PC-9 (cell line): Measurements from ENCODE around the gene SH3PXD2B. TPM values are rescaled to one million over a fixed set of nuclear protein-coding genes. Genes with fewer than 3 reads are reported as not detected.

ENCODE experiments used
- BruUV-seq: library from RNA; stranded (reverse); fragments of 400-500 nt; replicated peaks from 2 replicates; lab custom pipeline; 2021; lab: Mats Ljungman, UMichigan
- CTCF ChIA-PET: fragments of 300-600 bp; sonication (Branson Sonifier 250); formaldehyde crosslinking; loops from one replicate; lab custom pipeline; 2022; ENCODE audit warnings: antibody characterized with exemption; lab: Charles Lee
- POLR2A ChIA-PET: fragments of 300-600 bp; sonication (Branson Sonifier 250); formaldehyde crosslinking; loops from one replicate; lab custom pipeline; 2022; ENCODE audit warnings: antibody characterized with exemption; ENCODE audit not compliant: unreplicated experiment; lab: Charles Lee
- DNase-seq, 2 experiments: peaks; one replicate each; pipeline versions ENCODE4 v3.0.0 to v3.0.0-alpha.2; 2015 to 2022; ENCODE audit warnings: mixed read lengths in 1 of 2
- H2AFZ ChIP-seq: fragments of 200-600 bp; sonication (generic); 2 replicates; pipeline ENCODE4 v1.8.1; 2017; ENCODE audit warnings: antibody characterized with exemption
- H3F3A ChIP-seq: fragments of 200-600 bp; sonication (generic); 2 replicates; pipeline ENCODE4 v1.8.1; 2017; ENCODE audit warnings: antibody characterized with exemption, mild to moderate bottlenecking, low read depth; ENCODE audit not compliant: insufficient read depth
- H3K27ac ChIP-seq: fragments of 200-600 bp; sonication (generic); 2 replicates; pipeline ENCODE4 v1.6.1; 2016; ENCODE audit warnings: mixed run types
- H3K27me3 ChIP-seq: fragments of 200-600 bp; sonication (generic); 2 replicates; pipeline ENCODE4 v1.6.1; 2016; ENCODE audit warnings: low read depth, mixed run types; ENCODE audit not compliant: insufficient read depth
- H3K36me3 ChIP-seq: fragments of 200-600 bp; sonication (generic); 2 replicates; pipeline ENCODE4 v1.6.1; 2016; ENCODE audit warnings: low read depth, mixed run types
- H3K4me1 ChIP-seq: fragments of 200-600 bp; sonication (generic); replicated peaks from 2 replicates; pipeline ENCODE4 v1.6.1; 2016; ENCODE audit warnings: mixed run types; ENCODE audit not compliant: insufficient read depth
- H3K4me2 ChIP-seq: fragments of 200-600 bp; sonication (generic); 2 replicates; pipeline ENCODE4 v1.6.1; 2017; ENCODE audit warnings: mixed run types
- H3K4me3 ChIP-seq: fragments of 200-600 bp; sonication (generic); 2 replicates; pipeline ENCODE4 v1.6.1; 2016; ENCODE audit warnings: mixed run types
- H3K79me2 ChIP-seq: fragments of 200-600 bp; sonication (generic); 2 replicates; pipeline ENCODE4 v1.6.1; 2017; ENCODE audit warnings: low read depth, mixed run types
- H3K9me2 ChIP-seq: fragments of 200-600 bp; sonication (generic); 2 replicates; pipeline ENCODE4 v1.8.1; 2017; ENCODE audit warnings: mild to moderate bottlenecking; ENCODE audit not compliant: insufficient read depth
- H3K9me3 ChIP-seq: fragments of 200-600 bp; sonication (generic); 2 replicates; pipeline ENCODE4 v1.8.1; 2016; ENCODE audit warnings: low read depth; ENCODE audit not compliant: insufficient read depth
- H4K20me1 ChIP-seq: fragments of 200-600 bp; sonication (generic); 2 replicates; pipeline ENCODE4 v1.8.1; 2017; ENCODE audit not compliant: insufficient read depth
- CTCF ChIP-seq: fragments of 200-600 bp; sonication (generic); conservative IDR thresholded peaks from 2 replicates; pipeline ENCODE4 v1.6.1; 2017; ENCODE audit warnings: mixed run types, antibody characterized with exemption, mild to moderate bottlenecking, moderate library complexity
- EZH2 ChIP-seq: fragments of 200-600 bp; sonication (generic); IDR thresholded peaks from 2 replicates; pipeline ENCODE4 v1.8.0; 2017; ENCODE audit warnings: antibody characterized with exemption, low read depth
- intact Hi-C: fragments of 100-400 bp; cut with micrococcal nuclease; formaldehyde crosslinking; loops from one replicate; pipeline ENCODE4 v1.10.0; 2022; ENCODE audit not compliant: unreplicated experiment
- total RNA-seq: library from RNA; stranded (reverse); gene quantifications from 2 replicates; pipeline ENCODE4 v1.2.3, GENCODE V29; 2021

The SH3PXD2B gene
- total RNA-seq, 1 experiment from 2014 or later: 29.3 TPM

- no peaks in the 10 kb centered on the region for H3K9me2 ChIP-seq
- no peak for TF ChIP-seq CTCF
- TF ChIP-seq EZH2: no peak
- no peak overlapping the region for H3K27ac ChIP-seq
- peak overlapping the region; percentile 97 for H3K4me2 ChIP-seq
- H2AFZ ChIP-seq: peak overlapping the region; percentile 71
- peak overlapping the region; percentile 62 for H3K4me3 ChIP-seq
- peaks cover 9% of the 10 kb centered on the region; the same call in 1 of the 2 replicates for H3F3A ChIP-seq
- no peaks in the 10 kb centered on the region for H3K79me2 ChIP-seq
- TSS peak; percentile 59 for BruUV-seq
- H3K4me1 ChIP-seq: peaks cover 18% of the 10 kb centered on the region
- no peaks in the 10 kb centered on the region for H3K36me3 ChIP-seq
- POLR2A ChIA-PET: interaction anchor here (0.6 to 0.9 kb wide), 5 partner anchors 41 to 1698 kb away, joined by 3 to 5 read pairs (median 4); no protein-coding TSS in a partner anchor
- peak in 1 of 2 experiments; percentile 63 for DNase-seq
- no peaks in the 10 kb centered on the region for H3K27me3 ChIP-seq
- H4K20me1 ChIP-seq: 0 out of 2 replicates have a peak, but pooled peaks cover 4% of the 10 kb centered on the region
- intact Hi-C loops: loop anchor here (1.0 to 5.0 kb wide), 7 partner anchors 41 to 541 kb away; partner anchors contain the start of genes STK10 and UBTD2
- CTCF ChIA-PET: interaction anchor here (0.7 to 1.2 kb wide), 3 partner anchors 9 to 57 kb away, joined by 3 to 4 read pairs (median 3); no protein-coding TSS in a partner anchor
- no peaks in the 10 kb centered on the region for H3K9me3 ChIP-seq
Observed at GRCh38 chr5:172453206-172453985, 929 bp downstream of the SH3PXD2B start.

- 0 out of 2 replicates have a peak, but pooled peaks cover 4% of the 10 kb centered on the region for H4K20me1 ChIP-seq
- ChIA-PET CTCF (interaction anchor here (0.7 to 1.2 kb wide), 3 partner anchors 9 to 56 kb away, joined by 3 to 4 read pairs (median 3); no protein-coding TSS in a partner anchor), POLR2A (interaction anchor here (0.5 to 0.9 kb wide), 6 partner anchors 40 to 1697 kb away, joined by 3 to 5 read pairs (median 4); no protein-coding TSS in a partner anchor)
- H3K36me3 ChIP-seq: no peaks in the 10 kb centered on the region
- peak overlapping the region; percentile 97; the same call in 1 of the 2 replicates for H3K4me2 ChIP-seq
- no TSS peak for BruUV-seq
- H3K9me2 ChIP-seq: no peaks in the 10 kb centered on the region
- intact Hi-C loops: loop anchor here (1.0 to 5.0 kb wide), 7 partner anchors 40 to 540 kb away; partner anchors contain the start of genes STK10 and UBTD2
- H3K4me1 ChIP-seq: peaks cover 18% of the 10 kb centered on the region
- no peak overlapping the region for H3K27ac ChIP-seq
- H3K9me3 ChIP-seq: no peaks in the 10 kb centered on the region
- no peak overlapping the region for H3K4me3 ChIP-seq
- peaks cover 9% of the 10 kb centered on the region; the same call in 1 of the 2 replicates for H3F3A ChIP-seq
- peak in 1 of 2 experiments; percentile 43 for DNase-seq
- H3K79me2 ChIP-seq: no peaks in the 10 kb centered on the region
- H2AFZ ChIP-seq: no peak overlapping the region
- no peaks in the 10 kb centered on the region for H3K27me3 ChIP-seq
- TF ChIP-seq CTCF (no peak), EZH2 (no peak)
Observed at GRCh38 chr5:172452398-172453205, 1.7 kb downstream of the SH3PXD2B start.
